ENCODE results near the gene PLEKHA3. TPM values are rescaled to one million over a fixed set of nuclear protein-coding genes. Genes with fewer than 3 reads are reported as not detected.

Gene PLEKHA3
- total RNA-seq, result 10 to 100 TPM in 5 of 6 donors, 1 to 10 TPM in 1; 5.2 to 28.9 (median 14.8) TPM

DNA sequence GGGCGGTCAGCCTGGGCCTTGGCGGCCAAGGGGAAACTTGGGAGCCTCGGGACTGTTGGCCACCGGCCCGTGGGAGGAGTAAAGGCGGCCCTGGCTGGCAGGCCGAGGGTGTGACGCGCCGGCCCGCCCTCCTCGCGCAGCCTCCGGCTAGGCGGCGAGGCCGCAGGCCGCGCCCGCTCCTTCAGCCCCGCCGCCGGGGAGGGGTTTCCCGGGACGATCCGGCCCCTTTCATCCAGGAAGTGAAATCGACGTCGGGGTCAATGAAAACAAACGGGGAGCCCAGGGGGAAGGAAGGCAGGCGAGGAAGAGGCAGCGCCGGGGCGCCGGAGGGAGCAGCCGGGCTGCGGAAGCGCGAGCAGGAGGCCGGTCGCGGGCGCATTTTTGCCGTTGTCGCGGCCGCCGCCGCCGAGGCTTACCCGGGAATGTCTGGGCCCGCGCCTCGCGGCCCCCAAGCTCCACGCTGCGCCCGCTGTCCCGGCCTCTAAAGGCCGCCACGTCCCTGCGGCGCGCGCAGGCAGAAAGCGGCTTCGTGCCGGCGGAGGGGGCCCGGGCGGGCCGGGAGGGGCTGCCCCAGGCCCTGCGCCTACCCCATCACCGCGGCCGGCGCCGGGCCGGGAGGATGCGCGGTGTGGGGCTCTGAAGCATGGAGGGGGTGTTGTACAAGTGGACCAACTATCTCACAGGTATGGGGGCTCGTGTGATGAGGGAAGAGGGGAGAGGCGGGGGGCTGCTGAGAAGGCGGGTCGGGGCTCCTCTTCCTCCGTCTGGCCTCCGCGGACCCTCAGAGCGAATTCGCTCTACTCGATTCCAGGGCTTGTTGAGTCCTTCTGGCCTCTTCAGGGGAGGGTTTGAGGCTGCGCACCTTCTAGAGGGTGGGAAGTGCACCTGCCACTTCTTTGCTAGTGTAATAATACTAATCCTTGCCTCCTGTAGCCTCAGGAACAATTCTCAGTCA is at the start of gene PLEKHA3:
PLEKHA3 (plus strand) TSS at position 231 of the 955 bp plus-strand sequence; CDS start at position 644, 413 bp downstream.
- Histone ChIP-seq H3K36me3 (no peaks in the 10 kb centered on the region), H3K4me3 (peak within 1 kb of the TSS; percentile 68 to 91 (median 86)), H3K27me3 (no peaks in the 10 kb centered on the region), H3K9me3 (no peaks in the 10 kb centered on the region), H3K27ac (peak within 1 kb of the TSS; percentile 89 to 97 (median 94)), H3K4me1 (peaks cover 29 to 58% (median 52%) of the 10 kb centered on the region in 4 donors)
- peak; percentile 96 for ATAC-seq (ENCODE audit: low FRiP score in 2 of 2)
- 0% methylated on average over 17 to 53 of the region's 92 CpGs for WGBS, 2 donors
- TF ChIP-seq, protein P1, sequence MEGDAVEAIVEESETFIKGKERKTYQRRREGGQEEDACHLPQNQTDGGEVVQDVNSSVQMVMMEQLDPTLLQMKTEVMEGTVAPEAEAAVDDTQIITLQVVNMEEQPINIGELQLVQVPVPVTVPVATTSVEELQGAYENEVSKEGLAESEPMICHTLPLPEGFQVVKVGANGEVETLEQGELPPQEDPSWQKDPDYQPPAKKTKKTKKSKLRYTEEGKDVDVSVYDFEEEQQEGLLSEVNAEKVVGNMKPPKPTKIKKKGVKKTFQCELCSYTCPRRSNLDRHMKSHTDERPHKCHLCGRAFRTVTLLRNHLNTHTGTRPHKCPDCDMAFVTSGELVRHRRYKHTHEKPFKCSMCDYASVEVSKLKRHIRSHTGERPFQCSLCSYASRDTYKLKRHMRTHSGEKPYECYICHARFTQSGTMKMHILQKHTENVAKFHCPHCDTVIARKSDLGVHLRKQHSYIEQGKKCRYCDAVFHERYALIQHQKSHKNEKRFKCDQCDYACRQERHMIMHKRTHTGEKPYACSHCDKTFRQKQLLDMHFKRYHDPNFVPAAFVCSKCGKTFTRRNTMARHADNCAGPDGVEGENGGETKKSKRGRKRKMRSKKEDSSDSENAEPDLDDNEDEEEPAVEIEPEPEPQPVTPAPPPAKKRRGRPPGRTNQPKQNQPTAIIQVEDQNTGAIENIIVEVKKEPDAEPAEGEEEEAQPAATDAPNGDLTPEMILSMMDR (IDR thresholded peaks at IDR 0.05), result peak in 1 of 6 experiments; percentile 38
- TF ChIP-seq EP300 (IDR thresholded peaks at IDR 0.05), result peak in 1 of 4 donors; percentile 16
- TF ChIP-seq POLR2AphosphoS5 (IDR thresholded peaks at IDR 0.05), result peak; percentile 63 to 92
- peak in 3 of 4 donors; percentile 87 to 93 (median 88) for TF ChIP-seq POLR2A (IDR thresholded peaks at IDR 0.05)
- DNase-seq, result peak; percentile 97 to 98

DNA sequence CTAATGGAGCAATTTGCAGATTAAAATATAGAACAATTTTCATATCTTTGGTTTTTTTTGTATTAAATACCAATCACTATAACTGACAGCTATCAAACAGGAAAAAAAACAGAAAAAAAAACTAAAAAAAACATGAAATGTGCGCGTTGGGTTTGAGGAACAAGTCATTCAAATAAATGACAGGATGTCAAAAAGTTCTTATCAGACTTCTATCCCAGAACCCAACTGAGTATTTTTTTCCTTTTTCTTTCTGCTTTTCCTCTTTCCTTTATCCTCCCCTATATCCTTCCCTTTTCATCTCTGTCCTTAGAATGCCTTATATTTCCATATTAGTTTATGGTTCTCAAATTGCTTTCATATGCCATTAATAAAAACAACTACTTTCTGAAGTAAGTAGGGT is 43.6 kb upstream of the PLEKHA3 start:
- TF ChIP-seq, protein P1 (IDR thresholded peaks at IDR 0.05), result no peak
- TF ChIP-seq EP300 (IDR thresholded peaks at IDR 0.05) (no peak), POLR2A (IDR thresholded peaks at IDR 0.05) (no peak), POLR2AphosphoS5 (IDR thresholded peaks at IDR 0.05) (no peak)
- H3K4me3 ChIP-seq, result no peak overlapping the region
- no peak for DNase-seq
- no peaks in the 10 kb centered on the region for H3K27me3 ChIP-seq
- H3K27ac ChIP-seq, result no peak overlapping the region
- ATAC-seq (ENCODE audit: low FRiP score in 2 of 2), result no peak
- H3K9me3 ChIP-seq, result no peaks in the 10 kb centered on the region
- no peaks in the 10 kb centered on the region for H3K4me1 ChIP-seq
- H3K36me3 ChIP-seq, result peaks cover 12 to 93% (median 47%) of the 10 kb centered on the region in 4 donors
- WGBS, 2 donors, result 83 to 88% methylated on average over 2 of the region's 2 CpGs

DNA sequence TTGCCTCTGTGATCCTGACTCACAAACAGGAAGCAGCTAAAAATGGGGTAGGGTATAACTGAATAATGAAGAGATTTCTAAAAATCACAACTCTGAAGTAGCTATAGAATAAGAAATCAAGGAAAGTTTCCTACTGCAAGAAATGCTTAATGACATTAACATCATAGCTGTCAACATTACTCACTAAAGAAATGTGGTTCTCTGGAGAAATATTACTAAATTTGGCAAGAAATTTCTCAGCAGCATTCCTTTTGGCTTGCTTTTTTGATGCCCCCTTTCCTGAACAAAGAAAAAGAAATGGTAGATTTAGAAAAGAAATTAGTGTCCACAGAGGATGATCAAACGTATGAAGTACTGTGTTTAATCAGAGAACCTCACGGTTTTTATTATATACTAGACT is 38.8 kb upstream of the PLEKHA3 start:
- TF ChIP-seq POLR2AphosphoS5 (IDR thresholded peaks at IDR 0.05), result no peak
- no peak for TF ChIP-seq EP300 (IDR thresholded peaks at IDR 0.05)
- TF ChIP-seq, protein P1 (IDR thresholded peaks at IDR 0.05), result no peak
- TF ChIP-seq POLR2A (IDR thresholded peaks at IDR 0.05), result no peak
- no peak overlapping the region for H3K4me3 ChIP-seq
- no peak overlapping the region for H3K27ac ChIP-seq
- H3K9me3 ChIP-seq, result no peaks in the 10 kb centered on the region
- 95 to 96% methylated on average over 2 of the region's 2 CpGs for WGBS, 2 donors
- DNase-seq (no peak), ATAC-seq (ENCODE audit: low FRiP score in 2 of 2) (no peak)
- no peaks in the 10 kb centered on the region for H3K4me1 ChIP-seq
- no peaks in the 10 kb centered on the region for H3K27me3 ChIP-seq
- H3K36me3 ChIP-seq, result peaks cover 30 to 93% (median 56%) of the 10 kb centered on the region in 4 donors

DNA sequence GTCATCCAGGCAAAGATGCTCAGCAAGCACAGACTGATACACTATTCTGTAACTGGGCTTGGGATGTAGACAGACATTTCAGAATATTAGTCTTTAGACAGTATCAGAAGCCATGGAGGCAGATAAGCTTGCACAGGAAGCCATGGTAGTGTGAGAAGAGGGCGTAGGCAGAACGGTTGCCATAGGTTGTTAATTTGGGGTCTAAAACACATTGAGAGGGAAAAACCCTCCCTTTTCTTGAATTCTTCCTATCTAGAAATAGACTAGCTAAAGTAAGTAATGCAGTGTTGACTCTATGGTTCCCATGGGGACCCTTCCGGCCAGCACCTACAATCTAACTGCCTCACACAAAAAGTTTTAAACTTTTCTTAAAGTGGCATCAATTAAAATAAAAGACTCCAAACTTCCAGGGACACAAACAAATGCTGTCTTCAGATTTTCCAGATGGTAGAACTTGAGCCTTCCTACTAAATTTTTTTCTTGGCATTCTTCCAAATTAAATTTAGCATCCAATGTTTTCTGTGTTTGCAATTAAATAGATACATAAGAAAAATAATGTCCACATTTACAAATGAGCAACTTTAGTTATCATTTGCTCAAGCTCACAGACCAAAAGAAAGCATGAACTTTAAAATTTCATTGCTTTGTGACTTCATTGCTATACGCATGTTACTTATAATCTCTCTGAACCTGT is 31.1 kb upstream of the PLEKHA3 start:
- ATAC-seq (ENCODE audit: low FRiP score in 2 of 2) (no peak), DNase-seq (no peak)
- Histone ChIP-seq H3K27me3 (no peaks in the 10 kb centered on the region), H3K4me1 (peaks cover 20 to 26% (median 21%) of the 10 kb centered on the region in 4 donors), H3K4me3 (peak overlapping the region in 2 of 4 donors; percentile 70 to 80), H3K9me3 (no peaks in the 10 kb centered on the region), H3K36me3 (peaks cover 20 to 36% (median 25%) of the 10 kb centered on the region in 4 donors), H3K27ac (peak overlapping the region in 1 of 4 donors; percentile 96)
- TF ChIP-seq POLR2AphosphoS5 (IDR thresholded peaks at IDR 0.05), result no peak
- no peak for TF ChIP-seq POLR2A (IDR thresholded peaks at IDR 0.05)
- no peak for TF ChIP-seq EP300 (IDR thresholded peaks at IDR 0.05)
- TF ChIP-seq, protein P1 (IDR thresholded peaks at IDR 0.05), result no peak
- WGBS, 2 donors, result 78 to 82% methylated on average over 4 of the region's 4 CpGs
